GM19238 (cell line): ENCODE measurements around the gene PPP5C.
"Not testable (repeated sequence)": the region's sequence is repeated elsewhere in the genome, so short reads cannot be mapped to it uniquely, and the experiment has no call there.

ENCODE experiments used
- DNase-seq: peaks from one replicate; pipeline ENCODE4 v3.0.0; 2011; ENCODE audit warnings: low spot score; ENCODE audit not compliant: insufficient read length

The PPP5C gene

DNA sequence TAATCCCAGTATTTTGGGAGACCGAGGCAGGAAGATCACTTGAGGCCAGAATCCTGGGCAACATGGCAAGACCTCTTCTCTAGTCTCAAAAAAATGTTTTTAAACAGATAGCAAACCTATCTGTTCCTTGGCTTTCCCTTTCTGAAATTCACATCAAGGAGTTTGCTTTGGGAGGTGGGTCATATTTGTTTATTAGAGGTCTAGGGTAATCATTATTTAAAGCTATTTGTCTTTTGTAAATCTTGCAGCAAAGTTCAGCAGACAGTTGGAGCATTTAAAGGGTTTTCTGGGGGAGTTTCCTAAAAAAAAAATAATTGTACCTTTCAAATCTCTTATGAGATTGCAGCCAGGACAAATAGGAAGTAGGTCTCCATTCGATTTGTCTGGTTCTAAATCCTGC is 17.5 kb downstream of the PPP5C start:
- DNase-seq: no peak

DNA sequence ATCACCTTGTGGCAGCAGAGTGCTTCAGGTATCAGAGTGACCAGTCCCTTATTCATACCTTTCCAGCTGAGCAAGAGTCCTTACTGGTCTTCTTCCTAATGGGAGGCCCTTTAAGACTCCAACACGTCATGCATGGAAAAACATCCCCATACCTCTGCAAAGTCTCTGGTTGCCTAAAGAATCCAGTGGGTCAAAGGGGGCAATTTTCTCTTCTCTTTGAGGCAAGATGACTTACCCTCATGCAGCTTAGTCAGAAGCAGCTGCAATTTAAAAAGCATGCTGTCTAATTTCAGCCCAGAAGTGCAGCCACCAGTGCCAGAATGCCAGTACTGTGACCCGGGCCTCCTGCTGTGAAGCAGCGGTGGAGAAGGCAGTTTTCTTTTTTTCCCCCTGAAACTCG is 18.7 kb downstream of the PPP5C start:
- no peak for DNase-seq

GRCh38 chr19:46366620-46367292 is 19.9 kb downstream of the PPP5C start:
- no peak for DNase-seq

- DNase-seq: no peak
Observed at GRCh38 chr19:46367426-46367825, 20.5 kb downstream of the PPP5C start.

- DNase-seq: no peak
Observed at GRCh38 chr19:46368116-46368515, 21.2 kb downstream of the PPP5C start.

- DNase-seq: no peak
Observed at GRCh38 chr19:46369817-46370216, 22.9 kb downstream of the PPP5C start.

DNA sequence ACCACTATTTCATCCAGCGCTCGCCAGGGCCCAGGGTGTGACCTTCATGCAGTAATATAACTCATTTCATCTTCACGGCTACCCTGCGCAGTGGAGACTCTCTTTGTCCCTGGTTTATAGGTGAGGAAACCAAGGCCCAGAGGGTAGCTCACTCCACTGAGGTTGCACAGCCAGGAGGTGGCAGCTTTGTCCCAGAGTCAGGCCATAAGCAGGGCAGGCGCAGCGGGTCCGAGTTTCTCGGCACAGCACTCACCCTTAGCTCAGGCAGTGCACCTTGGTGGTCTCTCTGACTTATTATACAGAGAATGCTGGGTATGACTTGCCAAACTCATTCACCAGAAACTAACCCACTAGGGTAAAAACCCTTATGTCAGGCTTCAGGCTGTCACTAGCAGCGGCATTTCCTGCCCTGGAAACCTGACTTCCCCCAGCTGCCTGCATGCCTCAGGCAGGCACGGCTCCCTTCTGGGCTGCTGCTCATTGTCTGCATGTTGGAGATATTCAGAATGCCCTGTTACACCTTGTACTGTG is 24.5 kb downstream of the PPP5C start:
- DNase-seq: no peak

DNA sequence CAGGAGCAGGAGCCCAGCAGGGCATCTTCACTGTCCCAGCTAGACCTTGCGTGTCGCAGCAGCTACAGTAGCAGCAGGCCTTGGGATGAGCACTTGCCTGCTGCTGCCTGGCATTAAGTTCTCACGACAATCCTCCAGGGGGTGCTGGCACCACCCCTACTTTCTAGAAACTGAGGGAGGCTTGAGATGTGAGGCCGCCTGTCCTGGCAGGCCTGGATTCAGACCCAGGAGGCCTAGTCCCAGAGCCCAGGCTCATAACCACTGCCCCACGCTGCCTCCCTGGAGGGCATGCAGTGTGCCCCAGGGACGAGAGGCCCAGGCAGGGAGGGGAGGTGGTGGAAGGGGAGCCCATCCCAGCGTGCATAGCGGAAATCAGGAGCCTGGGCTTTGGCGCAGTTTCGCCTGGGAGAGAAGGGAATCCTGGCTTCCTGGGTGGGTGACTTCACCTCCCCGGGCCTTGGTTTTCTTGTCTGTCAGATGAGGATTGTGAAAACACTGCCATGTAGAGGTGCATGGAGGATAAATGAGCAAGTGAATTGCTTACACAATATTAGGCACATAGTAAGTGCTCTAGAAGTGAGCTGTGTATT is 26.1 kb downstream of the PPP5C start:
- DNase-seq: no peak

DNA sequence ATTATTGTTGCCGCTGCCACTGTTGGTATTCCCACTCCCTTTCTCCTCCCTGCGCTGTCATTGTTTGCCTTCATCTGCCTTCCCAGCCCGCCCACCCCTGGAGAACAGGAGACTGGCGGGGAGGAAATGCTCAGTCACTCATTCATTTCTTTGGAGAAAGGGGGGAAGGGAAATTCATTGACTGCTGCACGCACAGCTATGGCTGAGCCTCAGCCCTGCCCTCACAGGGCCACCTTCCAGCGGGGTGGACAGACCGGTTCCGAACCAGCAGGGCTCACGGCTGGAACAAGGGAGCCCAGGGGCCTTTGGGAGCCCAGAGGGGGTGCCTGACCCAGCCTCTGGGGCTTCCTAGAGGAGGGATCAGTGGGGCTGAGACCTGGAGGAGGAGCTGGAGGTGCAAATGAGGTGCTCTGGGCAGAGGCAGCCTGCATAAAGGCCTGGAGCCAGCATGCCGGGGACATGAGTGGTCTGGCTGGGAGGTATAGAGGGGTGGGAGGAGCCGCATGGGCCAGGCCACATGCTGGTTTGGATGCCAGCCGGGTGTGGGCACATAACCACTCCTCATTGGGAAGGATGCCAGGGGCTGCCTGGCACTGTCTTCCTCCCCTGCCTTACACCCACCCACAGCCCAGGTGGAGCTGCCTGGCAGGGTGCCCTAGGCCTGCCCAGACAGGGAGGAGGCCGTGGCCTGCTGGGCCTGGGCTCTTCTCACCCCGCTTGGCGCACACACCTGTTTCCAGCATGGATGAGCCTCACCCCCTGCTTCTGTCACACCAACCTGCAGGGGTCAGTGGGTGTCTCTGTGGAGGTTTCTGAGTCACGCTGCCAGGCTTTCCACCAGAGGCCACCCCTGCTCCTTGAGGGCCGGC is 26.8 kb downstream of the PPP5C start:
- DNase-seq: no peak

- DNase-seq: no peak
Observed at GRCh38 chr19:46374536-46375475, 27.9 kb downstream of the PPP5C start.

- not testable (repeated sequence) for DNase-seq
Observed at GRCh38 chr19:46375476-46376067, 28.7 kb downstream of the PPP5C start.

DNA sequence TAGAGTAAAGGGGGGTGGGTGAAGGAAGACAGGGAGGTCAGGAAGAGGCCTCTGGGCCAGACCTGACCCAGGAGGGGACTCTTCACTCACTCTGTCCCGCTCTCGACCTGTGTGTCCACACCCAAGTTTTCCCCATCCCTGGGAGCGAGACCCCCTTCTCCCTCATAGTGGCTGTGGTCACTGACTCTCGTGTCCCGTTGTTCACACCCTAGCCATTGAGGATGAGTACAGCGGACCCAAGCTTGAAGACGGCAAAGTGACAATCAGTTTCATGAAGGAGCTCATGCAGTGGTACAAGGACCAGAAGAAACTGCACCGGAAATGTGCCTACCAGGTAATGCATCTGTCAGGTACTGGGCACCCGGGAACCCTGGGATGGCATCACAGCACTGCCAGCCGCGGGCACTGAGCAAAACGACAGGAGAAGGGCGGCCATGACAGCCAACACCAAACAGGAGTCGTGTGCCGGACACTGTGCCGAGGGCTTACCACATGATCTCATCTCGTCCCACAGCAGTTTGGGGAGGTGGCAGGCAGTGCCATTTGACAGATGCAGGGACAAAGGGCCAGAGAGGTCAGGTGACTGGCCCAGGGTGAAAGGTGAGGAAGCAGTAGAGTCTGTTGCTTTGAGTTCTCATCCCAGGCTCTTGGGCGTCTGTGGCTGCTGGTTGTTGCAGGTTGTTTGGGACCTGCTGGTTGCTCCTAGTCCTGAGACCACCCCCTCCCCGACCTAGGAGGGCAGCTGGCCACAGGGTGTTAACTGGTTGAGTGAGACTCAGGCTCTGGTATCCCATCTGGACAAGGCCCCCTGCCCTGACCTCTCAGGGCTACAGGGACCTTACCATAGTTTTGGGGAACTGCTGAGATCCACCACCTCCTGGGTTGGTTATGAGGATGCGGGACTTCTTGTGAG is 29.6 kb downstream of the PPP5C start:
- DNase-seq: no peak

DNA sequence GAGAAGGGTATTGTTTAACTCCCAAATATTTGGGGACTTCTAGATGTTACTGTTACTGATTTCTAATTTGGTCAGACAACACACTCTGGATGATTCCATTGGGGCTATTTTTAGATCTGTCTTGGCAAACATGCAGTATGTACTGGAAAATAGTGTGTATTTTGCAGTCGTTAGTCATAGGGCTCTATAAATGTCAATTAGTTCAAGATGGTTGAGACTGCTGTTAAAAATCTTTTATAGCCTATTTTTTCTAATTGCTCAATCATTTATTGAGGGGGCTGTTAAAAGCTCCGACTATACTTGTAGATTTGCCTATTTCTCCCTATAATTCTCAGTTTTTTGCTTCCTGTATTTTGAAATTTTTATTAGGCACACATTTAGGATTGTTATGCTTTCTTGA is 31.4 kb downstream of the PPP5C start:
- DNase-seq: no peak

- no peak for DNase-seq
Observed at GRCh38 chr19:46380690-46381089, 33.8 kb downstream of the PPP5C start.

GRCh38 chr19:46381346-46381745 is 34.5 kb downstream of the PPP5C start:
- DNase-seq: no peak

GRCh38 chr19:46381756-46382345 is 35.0 kb downstream of the PPP5C start:
- no peak for DNase-seq

DNA sequence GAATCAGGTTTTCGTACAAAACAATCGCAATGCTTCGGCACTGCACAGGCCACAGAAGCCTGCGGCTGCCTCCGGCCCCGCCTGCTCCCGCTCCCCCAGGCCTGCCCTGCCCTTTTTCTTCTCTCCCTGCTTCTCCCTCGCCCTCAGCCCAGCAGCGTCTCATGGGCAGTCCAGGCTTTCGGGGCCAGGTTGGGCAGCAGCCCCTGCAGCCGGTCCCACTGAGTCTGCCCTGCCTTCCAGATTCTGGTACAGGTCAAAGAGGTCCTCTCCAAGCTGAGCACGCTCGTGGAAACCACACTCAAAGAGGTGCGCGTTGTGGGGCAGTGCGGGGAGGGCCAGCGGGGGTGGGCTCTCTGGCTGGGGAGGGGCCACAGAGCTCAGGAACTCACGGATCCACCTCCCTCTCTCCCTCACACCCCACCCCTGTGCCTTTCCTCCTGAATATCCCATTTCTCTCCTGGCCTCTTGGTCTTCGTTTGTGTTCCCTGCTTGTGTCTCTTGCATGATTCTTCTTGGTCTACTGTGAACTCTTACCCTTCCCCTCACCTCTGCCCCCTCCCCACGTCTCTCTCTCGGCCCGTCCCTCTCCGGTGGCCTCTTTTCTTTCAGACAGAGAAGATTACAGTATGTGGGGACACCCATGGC is 36.4 kb downstream of the PPP5C start:
- DNase-seq: no peak

- DNase-seq: no peak
Observed at GRCh38 chr19:46383846-46384245, 37.0 kb downstream of the PPP5C start.

GRCh38 chr19:46384396-46384795 is 37.5 kb downstream of the PPP5C start:
- no peak for DNase-seq
